Measurements from ENCODE around the gene QKI. TPM values are rescaled to one million over a fixed set of nuclear protein-coding genes. Genes with fewer than 3 reads are reported as not detected.

QKI gene
- total and polyA plus RNA-seq, 8 donors, result 8.0 to 261 (median 32.2) TPM

- Histone ChIP-seq H3K36me3 (no peaks in the 10 kb centered on the region), H3K27ac (peak overlapping the region in 4 of 5 donors; percentile 96 to 100 (median 98)), H3K4me3 (peak overlapping the region; percentile 2 to 97 (median 10)), H3K9me3 (no peaks in the 10 kb centered on the region), H3K27me3 (no peaks in the 10 kb centered on the region), H3K4me1 (peaks cover 15 to 77% (median 51%) of the 10 kb centered on the region in 4 donors)
- no peak for DNase-seq
- 24 to 43% (median 33%) methylated on average over 6 of the region's 6 CpGs for WGBS, 5 donors
- no peak for TF ChIP-seq POLR2AphosphoS5 (IDR thresholded peaks at IDR 0.05)
- intact Hi-C loops (cut with DNase I; ENCODE audit: low total_unique reads), result loop anchor here (10.0 kb wide), 1 partner anchor 535 kb away; no protein-coding TSS in a partner anchor
Observed at GRCh38 chr6:163419413-163420288, 5.1 kb downstream of the QKI start.

- TF ChIP-seq POLR2A (IDR thresholded peaks at IDR 0.05) (no peak), CTCF (IDR thresholded peaks at IDR 0.05) (no peak), POLR2AphosphoS5 (IDR thresholded peaks at IDR 0.05) (no peak), EP300 (IDR thresholded peaks at IDR 0.05) (no peak)
Observed at GRCh38 chr6:163420289-163420614, 5.7 kb downstream of the QKI start.

GRCh38 chr6:163422550-163422949, 8.0 kb downstream of the QKI start:
- H3K36me3 ChIP-seq, result no peaks in the 10 kb centered on the region
- no peak for DNase-seq
- intact Hi-C loops (cut with DNase I; ENCODE audit: low total_unique reads), result loop anchor here (10.0 kb wide), 1 partner anchor 532 kb away; no protein-coding TSS in a partner anchor
- H3K27ac ChIP-seq, result no peak overlapping the region
- no peaks in the 10 kb centered on the region for H3K9me3 ChIP-seq
- WGBS, 5 donors, result 75 to 85% (median 80%) methylated on average over 3 of the region's 3 CpGs
- no peaks in the 10 kb centered on the region for H3K27me3 ChIP-seq
- no peak overlapping the region for H3K4me3 ChIP-seq
- TF ChIP-seq POLR2AphosphoS5 (IDR thresholded peaks at IDR 0.05) (no peak), CTCF (IDR thresholded peaks at IDR 0.05) (no peak), EP300 (IDR thresholded peaks at IDR 0.05) (no peak), POLR2A (IDR thresholded peaks at IDR 0.05) (no peak)
- H3K4me1 ChIP-seq, result peaks cover 21 to 99% (median 64%) of the 10 kb centered on the region in 4 donors

More at GRCh38 chr6:163420289-163420614, 5.7 kb downstream of the QKI start:
- peak overlapping the region in 4 of 5 donors; percentile 96 to 100 (median 98) for H3K27ac ChIP-seq
- peaks cover 18 to 83% (median 54%) of the 10 kb centered on the region in 4 donors for H3K4me1 ChIP-seq
- peak overlapping the region in 1 of 4 donors; percentile 19 for H3K4me3 ChIP-seq
- 11 to 28% (median 16%) methylated on average over 2 of the region's 2 CpGs for WGBS, 5 donors
- DNase-seq, result no peak
- intact Hi-C loops (cut with DNase I; ENCODE audit: low total_unique reads), result loop anchor here (10.0 kb wide), 1 partner anchor 535 kb away; no protein-coding TSS in a partner anchor
- H3K27me3 ChIP-seq, result no peaks in the 10 kb centered on the region
- H3K9me3 ChIP-seq, result no peaks in the 10 kb centered on the region
- H3K36me3 ChIP-seq, result no peaks in the 10 kb centered on the region

- Histone ChIP-seq H3K27me3 (no peaks in the 10 kb centered on the region), H3K36me3 (no peaks in the 10 kb centered on the region), H3K9me3 (no peaks in the 10 kb centered on the region), H3K4me3 (no peak overlapping the region), H3K27ac (no peak overlapping the region), H3K4me1 (peaks cover 33 to 99% (median 68%) of the 10 kb centered on the region in 4 donors)
- no peak for TF ChIP-seq EP300 (IDR thresholded peaks at IDR 0.05)
- intact Hi-C loops (cut with DNase I; ENCODE audit: low total_unique reads), result loop anchor here (10.0 kb wide), 1 partner anchor 531 kb away; no protein-coding TSS in a partner anchor
- 65 to 77% (median 69%) methylated on average over 2 of the region's 2 CpGs for WGBS, 5 donors
- no peak for DNase-seq
Observed at GRCh38 chr6:163423696-163424095, 9.2 kb downstream of the QKI start.

GRCh38 chr6:163427498-163428254, 13.2 kb downstream of the QKI start:
- intact Hi-C loops (cut with DNase I; ENCODE audit: low total_unique reads), result loop anchor here (10.0 kb wide), 1 partner anchor 527 kb away; no protein-coding TSS in a partner anchor
- Histone ChIP-seq H3K4me3 (no peak overlapping the region), H3K27me3 (no peaks in the 10 kb centered on the region), H3K36me3 (no peaks in the 10 kb centered on the region), H3K4me1 (peaks cover 28 to 97% (median 60%) of the 10 kb centered on the region in 4 donors), H3K9me3 (no peaks in the 10 kb centered on the region), H3K27ac (no peak overlapping the region)
- TF ChIP-seq CTCF (IDR thresholded peaks at IDR 0.05) (peak in 2 of 7 experiments; percentile 18 to 22), POLR2AphosphoS5 (IDR thresholded peaks at IDR 0.05) (no peak), EP300 (IDR thresholded peaks at IDR 0.05) (no peak)
- DNase-seq, result peak in 1 of 2 donors; percentile 78
- WGBS, 5 donors, result 59 to 79% (median 74%) methylated on average over 6 of the region's 6 CpGs
